NB4 (cell line): ENCODE data around the gene TBC1D1.

Source experiments
- MYC ChIP-seq: IDR thresholded peaks from 2 replicates; pipeline ENCODE4 v1.6.1; 2011; ENCODE audit warnings: low read depth, low read length
- TF ChIP-seq, protein P1 (sequence below): IDR thresholded peaks from one replicate; pipeline ENCODE4 v1.5.1; 2012; ENCODE audit warnings: low read depth, low read length
- TF ChIP-seq, protein P2 (sequence below): IDR thresholded peaks from 2 replicates; pipeline ENCODE4 v1.6.1; 2011; ENCODE audit warnings: low read depth, low read length

DNA sequence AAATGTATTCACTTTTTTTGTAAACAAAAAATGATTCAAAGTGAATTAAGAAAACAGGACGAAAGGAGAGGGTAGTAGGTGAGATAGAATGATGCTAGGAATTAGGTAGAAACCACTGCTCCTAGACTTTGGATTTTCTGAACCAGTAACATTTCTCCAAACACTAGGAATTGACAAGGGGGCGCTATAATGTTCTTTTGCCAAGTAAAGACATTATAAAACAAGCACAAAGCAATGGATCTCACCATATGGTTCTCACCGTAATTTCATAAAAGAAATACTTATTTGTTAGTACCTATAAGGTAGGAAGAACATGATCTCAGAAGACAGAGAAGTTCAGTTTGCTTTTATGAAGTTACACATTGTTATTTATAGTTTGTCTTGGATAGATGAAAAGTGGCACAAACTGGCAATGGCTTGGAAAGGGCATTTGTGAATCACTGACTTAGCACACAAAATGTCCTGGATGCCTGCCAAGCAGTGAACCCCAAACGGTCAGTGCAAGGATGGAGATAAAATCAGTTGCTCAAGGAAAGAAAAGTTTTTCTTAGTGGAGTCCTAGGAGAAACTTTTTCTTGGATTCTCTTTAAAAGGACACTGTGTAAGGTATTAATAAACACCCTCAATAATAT, 8.1 kb upstream of the TBC1D1 start:
- TF ChIP-seq, protein P1, sequence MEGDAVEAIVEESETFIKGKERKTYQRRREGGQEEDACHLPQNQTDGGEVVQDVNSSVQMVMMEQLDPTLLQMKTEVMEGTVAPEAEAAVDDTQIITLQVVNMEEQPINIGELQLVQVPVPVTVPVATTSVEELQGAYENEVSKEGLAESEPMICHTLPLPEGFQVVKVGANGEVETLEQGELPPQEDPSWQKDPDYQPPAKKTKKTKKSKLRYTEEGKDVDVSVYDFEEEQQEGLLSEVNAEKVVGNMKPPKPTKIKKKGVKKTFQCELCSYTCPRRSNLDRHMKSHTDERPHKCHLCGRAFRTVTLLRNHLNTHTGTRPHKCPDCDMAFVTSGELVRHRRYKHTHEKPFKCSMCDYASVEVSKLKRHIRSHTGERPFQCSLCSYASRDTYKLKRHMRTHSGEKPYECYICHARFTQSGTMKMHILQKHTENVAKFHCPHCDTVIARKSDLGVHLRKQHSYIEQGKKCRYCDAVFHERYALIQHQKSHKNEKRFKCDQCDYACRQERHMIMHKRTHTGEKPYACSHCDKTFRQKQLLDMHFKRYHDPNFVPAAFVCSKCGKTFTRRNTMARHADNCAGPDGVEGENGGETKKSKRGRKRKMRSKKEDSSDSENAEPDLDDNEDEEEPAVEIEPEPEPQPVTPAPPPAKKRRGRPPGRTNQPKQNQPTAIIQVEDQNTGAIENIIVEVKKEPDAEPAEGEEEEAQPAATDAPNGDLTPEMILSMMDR = peak; percentile 13
- TF ChIP-seq MYC = no peak
- TF ChIP-seq, protein P2, sequence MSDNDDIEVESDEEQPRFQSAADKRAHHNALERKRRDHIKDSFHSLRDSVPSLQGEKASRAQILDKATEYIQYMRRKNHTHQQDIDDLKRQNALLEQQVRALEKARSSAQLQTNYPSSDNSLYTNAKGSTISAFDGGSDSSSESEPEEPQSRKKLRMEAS = no peak
